GM12892 (cell line): ENCODE results near the gene MXRA7.

ENCODE experiments used
- POLR2A ChIP-seq: IDR thresholded peaks from 2 replicates; pipeline ENCODE4 v1.6.1; 2011; ENCODE audit warnings: low read depth, low read length, control low read depth
- POLR2AphosphoS5 ChIP-seq: IDR thresholded peaks from 2 replicates; pipeline ENCODE4 v1.6.1; 2011; ENCODE audit warnings: low read depth, low read length, control low read depth
- TAF1 ChIP-seq: IDR thresholded peaks from 2 replicates; pipeline ENCODE4 v1.6.1; 2011; ENCODE audit warnings: low read depth, mild to moderate bottlenecking, control low read depth, low read length, borderline replicate concordance

- TF ChIP-seq POLR2A (no peak), TAF1 (no peak), POLR2AphosphoS5 (no peak)
Observed at GRCh38 chr17:76713765-76714164, 3.0 kb upstream of the MXRA7 start.
